K562 (cell line): ENCODE results near the gene GAS2L1. TPM values are rescaled to one million over a fixed set of nuclear protein-coding genes. Genes with fewer than 3 reads are reported as not detected.

Source experiments
- ARHGAP35 ChIP-seq: fragments of 450-650 bp; IDR thresholded peaks from 2 replicates; pipeline ENCODE4 v1.6.1; 2018; ENCODE audit not compliant: partially characterized antibody
- CBFB ChIP-seq: sonication (generic); formaldehyde crosslinking; IDR thresholded peaks from 2 replicates; pipeline ENCODE4 v1.4.0; 2020; ENCODE audit warnings: mild to moderate bottlenecking, missing genetic modification reagents
- COPS2 ChIP-seq: fragments of 450-650 bp; conservative IDR thresholded peaks from 2 replicates; pipeline ENCODE4 v1.6.1; 2016; ENCODE audit warnings: mild to moderate bottlenecking, moderate library complexity
- FOXP1 ChIP-seq: sonication (generic); formaldehyde crosslinking; IDR thresholded peaks from 2 replicates; pipeline ENCODE4 v1.8.0; 2022; ENCODE audit warnings: mild to moderate bottlenecking, missing genetic modification reagents
- HDGF ChIP-seq: fragments of 450-650 bp; IDR thresholded peaks from 2 replicates; pipeline ENCODE4 v1.6.1; 2016
- HNRNPLL ChIP-seq: fragments of 200-400 bp; formaldehyde crosslinking; IDR thresholded peaks from 2 replicates; pipeline ENCODE4 v1.6.1; 2017; ENCODE audit warnings: low read length, low read depth, mild to moderate bottlenecking; ENCODE audit not compliant: poor library complexity, severe bottlenecking
- MAFG ChIP-seq: fragments of 450-650 bp; conservative IDR thresholded peaks from 2 replicates; pipeline ENCODE4 v1.6.1; 2016; ENCODE audit warnings: missing genetic modification characterization, missing compliant biosample characterization
- NFE2 ChIP-seq: IDR thresholded peaks from 2 replicates; pipeline ENCODE4 v1.6.1; 2014; ENCODE audit warnings: antibody characterized with exemption, low read depth
- POLR2A ChIP-seq: fragments of 450-650 bp; conservative IDR thresholded peaks from 2 replicates; pipeline ENCODE4 v1.6.1; 2016
- PTBP1 ChIP-seq: fragments of 200-400 bp; formaldehyde crosslinking; IDR thresholded peaks from 2 replicates; pipeline ENCODE4 v1.6.1; 2017; ENCODE audit warnings: low read depth, low read length
- SP1 ChIP-seq: sonication (generic); formaldehyde crosslinking; IDR thresholded peaks from 2 replicates; pipeline ENCODE4 v1.8.1; 2022; ENCODE audit warnings: mild to moderate bottlenecking, missing genetic modification reagents
- STAT5B ChIP-seq: fragments of 250-450 bp; sonication (Bioruptor Pico); IDR thresholded peaks from 2 replicates; pipeline ENCODE4 v1.8.0; 2021; ENCODE audit warnings: mild to moderate bottlenecking, inconsistent platforms
- ZNF12 ChIP-seq: sonication (generic); formaldehyde crosslinking; IDR thresholded peaks from 2 replicates; pipeline ENCODE4 v1.4.0; 2020; ENCODE audit warnings: mild to moderate bottlenecking, missing genetic modification reagents
- ZNF3 ChIP-seq: fragments of 250-450 bp; sonication (Bioruptor Pico); IDR thresholded peaks from 2 replicates; pipeline ENCODE4 v1.5.0; 2021; ENCODE audit warnings: mild to moderate bottlenecking, moderate library complexity
- ZNF644 ChIP-seq: fragments of 200-800 bp; sonication (Bioruptor generic); IDR thresholded peaks from 2 replicates; pipeline ENCODE4 v1.6.1; 2016; ENCODE audit warnings: low read depth, missing genetic modification characterization, missing compliant biosample characterization
- ZNF785 ChIP-seq: fragments of 250-450 bp; sonication (Bioruptor Pico); IDR thresholded peaks from 2 replicates; pipeline ENCODE4 v1.4.0; 2020; ENCODE audit warnings: mild to moderate bottlenecking
- polyA plus RNA-seq, 8 experiments: library from polyadenylated mRNA; depleted of rRNA in 4 of 8; stranded (reverse) in 5 of 8; unstranded in 3 of 8; fragments of >200 nt; fragmentation: Nextera tagmentation in 2 of 8; fragmentation: Illumina TruSeq in 1 of 8; extraction: Ambion mirVana in 2 of 8; extraction: Trizol in 1 of 8; gene quantifications; 2 replicates each; pipeline versions ENCODE4 v1.2.1 to v1.2.3, GENCODE V29; 2011 to 2014; ENCODE audit warnings: inconsistent platforms in 1 of 8, missing spikeins in 1 of 8
- total RNA-seq, 7 experiments: library from RNA; depleted of rRNA in 6 of 7; stranded (reverse); fragments of >200 nt in 6 of 7; fragmentation: Illumina TruSeq in 2 of 7; extraction: Trizol in 2 of 7; gene quantifications; 2 replicates each; pipeline versions ENCODE4 v1.2.1 to v1.2.3, GENCODE V29; 2011 to 2021; ENCODE audit warnings: low replicate concordance in 1 of 7
- TF ChIP-seq, protein P1 (sequence below), 2 experiments: IDR thresholded peaks in 1 of 2; conservative IDR thresholded peaks in 1 of 2; 2 replicates each; pipeline ENCODE4 v1.6.1; 2016; ENCODE audit warnings: low read depth in 2 of 2, mild to moderate bottlenecking in 1 of 2, missing compliant biosample characterization in 1 of 2, missing genetic modification characterization in 1 of 2, moderate library complexity in 1 of 2
- TF ChIP-seq, protein P2 (sequence below): IDR thresholded peaks from 2 replicates; pipeline ENCODE4 v1.6.1; 2011; ENCODE audit not compliant: insufficient read length; ENCODE audit errors: extremely low read depth
- TF ChIP-seq, protein P3 (sequence below): fragments of 250-450 bp; sonication (Bioruptor Pico); IDR thresholded peaks from 2 replicates; pipeline ENCODE4 v1.8.0; 2022; ENCODE audit warnings: inconsistent platforms
- TF ChIP-seq, protein P4 (sequence below): fragments of 250-450 bp; sonication (Bioruptor Pico); IDR thresholded peaks from 2 replicates; pipeline ENCODE4 v1.5.0; 2022; ENCODE audit warnings: mild to moderate bottlenecking
- TF ChIP-seq, protein P5 (sequence below): fragments of 250-450 bp; sonication (Bioruptor Pico); IDR thresholded peaks from 2 replicates; pipeline ENCODE4 v1.8.0; 2022; ENCODE audit warnings: moderate library complexity, mild to moderate bottlenecking, inconsistent platforms

The GAS2L1 gene
- total and polyA plus RNA-seq, 9 of the 15 experiments (the other 6 are each of a cell fraction or from before 2014, with no cell fraction given), result 0.56 to 19.7 (median 3.2) TPM

DNA sequence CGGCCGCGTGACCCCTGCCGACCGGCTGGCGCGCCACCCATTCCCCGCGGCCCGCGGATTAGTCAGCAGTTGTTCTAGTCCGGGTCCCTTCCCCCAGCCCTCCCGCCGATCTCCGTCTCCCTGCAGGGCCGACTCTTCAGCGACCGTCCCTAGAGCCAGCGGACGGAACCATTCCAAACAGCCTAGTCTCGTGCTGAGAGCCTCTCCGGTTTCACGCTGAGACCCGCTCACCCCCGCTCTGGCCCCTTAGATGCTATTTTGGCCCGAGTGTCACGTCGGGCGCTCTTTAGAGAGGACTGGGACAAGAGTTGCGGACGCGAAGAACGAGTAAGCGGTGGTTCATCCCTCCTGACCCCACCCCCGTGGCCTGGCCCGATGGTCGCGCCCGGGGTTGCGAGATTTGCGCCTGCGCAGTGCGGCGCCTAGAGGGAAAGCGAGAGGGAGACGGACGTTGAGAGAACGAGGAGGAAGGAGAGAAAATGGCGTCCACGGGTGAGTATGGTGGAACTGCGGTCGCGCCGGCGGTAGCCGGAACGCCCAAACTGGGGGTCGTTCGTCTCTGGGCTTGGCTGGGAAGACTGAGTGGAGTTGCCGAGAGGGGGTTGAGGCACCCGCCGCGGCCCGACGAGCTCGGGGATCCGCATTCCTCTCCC, 38.5 kb upstream of the GAS2L1 start, which contains the start of the genes EWSR1 and RHBDD3 (continued):
- TF ChIP-seq, protein P1, sequence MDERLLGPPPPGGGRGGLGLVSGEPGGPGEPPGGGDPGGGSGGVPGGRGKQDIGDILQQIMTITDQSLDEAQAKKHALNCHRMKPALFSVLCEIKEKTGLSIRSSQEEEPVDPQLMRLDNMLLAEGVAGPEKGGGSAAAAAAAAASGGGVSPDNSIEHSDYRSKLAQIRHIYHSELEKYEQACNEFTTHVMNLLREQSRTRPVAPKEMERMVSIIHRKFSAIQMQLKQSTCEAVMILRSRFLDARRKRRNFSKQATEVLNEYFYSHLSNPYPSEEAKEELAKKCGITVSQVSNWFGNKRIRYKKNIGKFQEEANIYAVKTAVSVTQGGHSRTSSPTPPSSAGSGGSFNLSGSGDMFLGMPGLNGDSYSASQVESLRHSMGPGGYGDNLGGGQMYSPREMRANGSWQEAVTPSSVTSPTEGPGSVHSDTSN (CRISPR knock-in tag; IDR thresholded peaks at IDR 0.05; ENCODE audit: low read depth), result no peak
- TF ChIP-seq, protein P1 (tag; conservative IDR thresholded peaks at IDR 0.05; ENCODE audit: low read depth), result no peak
- no peak for TF ChIP-seq ZNF12
- TF ChIP-seq, protein P2, sequence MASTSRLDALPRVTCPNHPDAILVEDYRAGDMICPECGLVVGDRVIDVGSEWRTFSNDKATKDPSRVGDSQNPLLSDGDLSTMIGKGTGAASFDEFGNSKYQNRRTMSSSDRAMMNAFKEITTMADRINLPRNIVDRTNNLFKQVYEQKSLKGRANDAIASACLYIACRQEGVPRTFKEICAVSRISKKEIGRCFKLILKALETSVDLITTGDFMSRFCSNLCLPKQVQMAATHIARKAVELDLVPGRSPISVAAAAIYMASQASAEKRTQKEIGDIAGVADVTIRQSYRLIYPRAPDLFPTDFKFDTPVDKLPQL, result no peak
- peak; percentile 90 for TF ChIP-seq POLR2A
- TF ChIP-seq ARHGAP35, result no peak
- peak; percentile 80 for TF ChIP-seq NFE2
- no peak for TF ChIP-seq ZNF785 (CRISPR knock-in tag)
- TF ChIP-seq, protein P3, sequence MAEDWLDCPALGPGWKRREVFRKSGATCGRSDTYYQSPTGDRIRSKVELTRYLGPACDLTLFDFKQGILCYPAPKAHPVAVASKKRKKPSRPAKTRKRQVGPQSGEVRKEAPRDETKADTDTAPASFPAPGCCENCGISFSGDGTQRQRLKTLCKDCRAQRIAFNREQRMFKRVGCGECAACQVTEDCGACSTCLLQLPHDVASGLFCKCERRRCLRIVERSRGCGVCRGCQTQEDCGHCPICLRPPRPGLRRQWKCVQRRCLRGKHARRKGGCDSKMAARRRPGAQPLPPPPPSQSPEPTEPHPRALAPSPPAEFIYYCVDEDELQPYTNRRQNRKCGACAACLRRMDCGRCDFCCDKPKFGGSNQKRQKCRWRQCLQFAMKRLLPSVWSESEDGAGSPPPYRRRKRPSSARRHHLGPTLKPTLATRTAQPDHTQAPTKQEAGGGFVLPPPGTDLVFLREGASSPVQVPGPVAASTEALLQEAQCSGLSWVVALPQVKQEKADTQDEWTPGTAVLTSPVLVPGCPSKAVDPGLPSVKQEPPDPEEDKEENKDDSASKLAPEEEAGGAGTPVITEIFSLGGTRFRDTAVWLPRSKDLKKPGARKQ (CRISPR knock-in tag), result no peak
- TF ChIP-seq HNRNPLL, result peak; percentile 40
- no peak for TF ChIP-seq HDGF
- TF ChIP-seq ZNF3 (CRISPR knock-in tag), result no peak
- no peak for TF ChIP-seq STAT5B
- peak; percentile 85; the same call in 1 of the 2 replicates for TF ChIP-seq SP1 (CRISPR knock-in tag)
- TF ChIP-seq ZNF644 (tag), result no peak
- TF ChIP-seq COPS2, result no peak
- no peak for TF ChIP-seq CBFB (CRISPR knock-in tag)
- TF ChIP-seq, protein P4, sequence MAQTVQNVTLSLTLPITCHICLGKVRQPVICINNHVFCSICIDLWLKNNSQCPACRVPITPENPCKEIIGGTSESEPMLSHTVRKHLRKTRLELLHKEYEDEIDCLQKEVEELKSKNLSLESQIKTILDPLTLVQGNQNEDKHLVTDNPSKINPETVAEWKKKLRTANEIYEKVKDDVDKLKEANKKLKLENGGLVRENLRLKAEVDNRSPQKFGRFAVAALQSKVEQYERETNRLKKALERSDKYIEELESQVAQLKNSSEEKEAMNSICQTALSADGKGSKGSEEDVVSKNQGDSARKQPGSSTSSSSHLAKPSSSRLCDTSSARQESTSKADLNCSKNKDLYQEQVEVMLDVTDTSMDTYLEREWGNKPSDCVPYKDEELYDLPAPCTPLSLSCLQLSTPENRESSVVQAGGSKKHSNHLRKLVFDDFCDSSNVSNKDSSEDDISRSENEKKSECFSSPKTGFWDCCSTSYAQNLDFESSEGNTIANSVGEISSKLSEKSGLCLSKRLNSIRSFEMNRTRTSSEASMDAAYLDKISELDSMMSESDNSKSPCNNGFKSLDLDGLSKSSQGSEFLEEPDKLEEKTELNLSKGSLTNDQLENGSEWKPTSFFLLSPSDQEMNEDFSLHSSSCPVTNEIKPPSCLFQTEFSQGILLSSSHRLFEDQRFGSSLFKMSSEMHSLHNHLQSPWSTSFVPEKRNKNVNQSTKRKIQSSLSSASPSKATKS (CRISPR knock-in tag), result no peak
- no peak for TF ChIP-seq PTBP1
- TF ChIP-seq, protein P5, sequence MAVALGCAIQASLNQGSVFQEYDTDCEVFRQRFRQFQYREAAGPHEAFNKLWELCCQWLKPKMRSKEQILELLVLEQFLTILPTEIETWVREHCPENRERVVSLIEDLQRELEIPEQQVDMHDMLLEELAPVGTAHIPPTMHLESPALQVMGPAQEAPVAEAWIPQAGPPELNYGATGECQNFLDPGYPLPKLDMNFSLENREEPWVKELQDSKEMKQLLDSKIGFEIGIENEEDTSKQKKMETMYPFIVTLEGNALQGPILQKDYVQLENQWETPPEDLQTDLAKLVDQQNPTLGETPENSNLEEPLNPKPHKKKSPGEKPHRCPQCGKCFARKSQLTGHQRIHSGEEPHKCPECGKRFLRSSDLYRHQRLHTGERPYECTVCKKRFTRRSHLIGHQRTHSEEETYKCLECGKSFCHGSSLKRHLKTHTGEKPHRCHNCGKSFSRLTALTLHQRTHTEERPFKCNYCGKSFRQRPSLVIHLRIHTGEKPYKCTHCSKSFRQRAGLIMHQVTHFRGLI, result no peak
- peak; percentile 65; the same call in 1 of the 2 replicates for TF ChIP-seq MAFG
- peak; percentile 12; the same call in 1 of the 2 replicates for TF ChIP-seq FOXP1
